HEK293 (cell line): ENCODE data around the gene ZDHHC24.

Experiments
- CTCF ChIA-PET: fragments of 350-600 bp; formaldehyde crosslinking; extraction: SDS; loops from one replicate; lab custom pipeline; 2021; ENCODE audit warnings: antibody characterized with exemption; lab: Yijun Ruan, JAX
- POLR2A ChIA-PET: fragments of 300-600 bp; formaldehyde crosslinking; extraction: SDS; loops from one replicate; lab custom pipeline; 2020; ENCODE audit warnings: antibody characterized with exemption, inconsistent platforms; lab: Yijun Ruan, JAX
- H3K27ac ChIP-seq: fragments of 200-500 bp; sonication (Bioruptor generic); 2 replicates; pipeline ENCODE4 v1.5.1; 2014; ENCODE audit warnings: low read depth, low read length, control low read depth, inconsistent platforms; ENCODE audit errors: extremely low read depth
- H3K36me3 ChIP-seq, 2 experiments: fragments of 200-500 bp in 1 of 2; sonication (Bioruptor generic) in 1 of 2; 1 replicate in 1 of 2; 2 replicates in 1 of 2; pipeline ENCODE4 v1.5.1; 2014 to 2017; ENCODE audit warnings: inconsistent platforms in 2 of 2, low read length in 2 of 2; ENCODE audit not compliant: control insufficient read depth in 2 of 2, insufficient read depth in 1 of 2
- H3K4me1 ChIP-seq: fragments of 200-500 bp; sonication (Bioruptor generic); 2 replicates; pipeline ENCODE4 v1.5.1; 2014; ENCODE audit warnings: mild to moderate bottlenecking, low read length, inconsistent platforms; ENCODE audit not compliant: control insufficient read depth, insufficient read depth
- H3K4me3 ChIP-seq: 2 replicates; pipeline ENCODE4 v1.5.1; 2011; ENCODE audit warnings: low read depth, mild to moderate bottlenecking, control low read depth, low read length, moderate library complexity
- H3K9me3 ChIP-seq: fragments of 200-500 bp; sonication (Bioruptor generic); 2 replicates; pipeline ENCODE4 v1.5.1; 2014; ENCODE audit warnings: low read depth, low read length, inconsistent platforms; ENCODE audit not compliant: control insufficient read depth, insufficient read depth
- KLF10 ChIP-seq: fragments of 450-650 bp; IDR thresholded peaks from 2 replicates; pipeline ENCODE4 v1.5.1; 2018; ENCODE audit warnings: missing biosample characterization, mild to moderate bottlenecking, missing genetic modification characterization
- KLF8 ChIP-seq: fragments of 450-650 bp; formaldehyde crosslinking; IDR thresholded peaks from 2 replicates; pipeline ENCODE4 v1.5.1; 2016; ENCODE audit warnings: missing biosample characterization, missing genetic modification characterization
- MEIS1 ChIP-seq: sonication (generic); formaldehyde crosslinking; IDR thresholded peaks from 2 replicates; pipeline ENCODE4 v1.8.1; 2022; ENCODE audit warnings: missing genetic modification reagents, mild to moderate bottlenecking, borderline replicate concordance
- PRDM1 ChIP-seq: fragments of 450-650 bp; formaldehyde crosslinking; IDR thresholded peaks from 2 replicates; pipeline ENCODE4; 2016; ENCODE audit warnings: missing biosample characterization, missing genetic modification characterization
- RBAK ChIP-seq: fragments of 450-650 bp; formaldehyde crosslinking; IDR thresholded peaks from 2 replicates; pipeline ENCODE4 v1.5.1; 2016; ENCODE audit warnings: missing biosample characterization, missing genetic modification characterization
- REST ChIP-seq: fragments of 450-650 bp; formaldehyde crosslinking; IDR thresholded peaks from 2 replicates; pipeline ENCODE4 v1.5.1; 2016; ENCODE audit warnings: missing biosample characterization, missing genetic modification characterization
- TRIM28 ChIP-seq: IDR thresholded peaks from 2 replicates; pipeline ENCODE4 v1.6.1; 2011; ENCODE audit warnings: low read length, control low read depth, borderline replicate concordance
- ZBTB10 ChIP-seq: fragments of 450-650 bp; formaldehyde crosslinking; IDR thresholded peaks from 2 replicates; pipeline ENCODE4 v1.5.1; 2016; ENCODE audit warnings: missing biosample characterization, missing genetic modification characterization
- ZBTB44 ChIP-seq: fragments of 450-650 bp; IDR thresholded peaks from 2 replicates; pipeline ENCODE4 v1.5.1; 2018; ENCODE audit warnings: missing biosample characterization, mild to moderate bottlenecking, missing genetic modification characterization
- ZNF341 ChIP-seq: fragments of 450-650 bp; formaldehyde crosslinking; IDR thresholded peaks from 2 replicates; pipeline ENCODE4; 2016; ENCODE audit warnings: low read depth, missing biosample characterization, missing genetic modification characterization
- ZNF398 ChIP-seq: fragments of 450-650 bp; formaldehyde crosslinking; IDR thresholded peaks from 2 replicates; pipeline ENCODE4 v1.5.1; 2017; ENCODE audit warnings: missing biosample characterization, missing genetic modification characterization
- ZNF449 ChIP-seq: fragments of 450-650 bp; formaldehyde crosslinking; IDR thresholded peaks from 2 replicates; pipeline ENCODE4 v1.5.1; 2017; ENCODE audit warnings: missing biosample characterization, mild to moderate bottlenecking, missing genetic modification characterization, moderate library complexity
- ZNF548 ChIP-seq: fragments of 450-650 bp; formaldehyde crosslinking; IDR thresholded peaks from 2 replicates; pipeline ENCODE4 v1.5.1; 2016; ENCODE audit warnings: missing biosample characterization, missing genetic modification characterization
- ZNF555 ChIP-seq: fragments of 450-650 bp; formaldehyde crosslinking; conservative IDR thresholded peaks from 2 replicates; pipeline ENCODE4 v1.5.1; 2017; ENCODE audit warnings: missing biosample characterization, mild to moderate bottlenecking, missing genetic modification characterization, inconsistent platforms
- ZNF558 ChIP-seq: fragments of 450-650 bp; formaldehyde crosslinking; IDR thresholded peaks from 2 replicates; pipeline ENCODE4 v1.5.1; 2016; ENCODE audit warnings: missing biosample characterization, missing genetic modification characterization
- ZNF645 ChIP-seq: fragments of 450-650 bp; formaldehyde crosslinking; IDR thresholded peaks from 2 replicates; pipeline ENCODE4; 2016; ENCODE audit warnings: missing biosample characterization, missing genetic modification characterization
- ZNF747 ChIP-seq: fragments of 450-650 bp; formaldehyde crosslinking; IDR thresholded peaks from 2 replicates; pipeline ENCODE4 v1.5.1; 2016; ENCODE audit warnings: missing biosample characterization, missing genetic modification characterization

The ZDHHC24 gene

GRCh38 chr11:66557733-66558326, 12.0 kb upstream of the ZDHHC24 start:
- Histone ChIP-seq H3K4me3 (no peak overlapping the region), H3K36me3 (no peaks in the 10 kb centered on the region), H3K27ac (no peak overlapping the region), H3K4me1 (no peaks in the 10 kb centered on the region)
- CTCF ChIA-PET = interaction anchor here (0.6 kb wide), 1 partner anchor 20 kb away, joined by 3 read pairs; no protein-coding TSS in a partner anchor
- TF ChIP-seq ZNF548 (tag by site-specific recombination) (no peak), ZNF645 (tag by site-specific recombination) (no peak), ZNF747 (tag by site-specific recombination) (no peak), KLF8 (no peak)
- TF ChIP-seq, all 188 proteins: peak for 0
- no peaks in the 10 kb centered on the region for H3K9me3 ChIP-seq
- POLR2A ChIA-PET = no interaction called here

- Histone ChIP-seq H3K4me3 (no peak overlapping the region), H3K27ac (no peak overlapping the region), H3K9me3 (no peaks in the 10 kb centered on the region), H3K4me1 (no peaks in the 10 kb centered on the region), H3K36me3 (no peaks in the 10 kb centered on the region)
- no peak for TF ChIP-seq MEIS1 (CRISPR knock-in tag)
- TF ChIP-seq TRIM28 = no peak
- TF ChIP-seq ZNF398 (tag by site-specific recombination) = no peak
- TF ChIP-seq PRDM1 = no peak
- TF ChIP-seq ZBTB44 = no peak
- no peak for TF ChIP-seq KLF10
- no peak for TF ChIP-seq RBAK (tag by site-specific recombination)
- TF ChIP-seq ZNF341 (tag by site-specific recombination) = no peak
- no peak for TF ChIP-seq ZNF555 (tag by site-specific recombination)
- TF ChIP-seq ZBTB10 (tag by site-specific recombination) = no peak
- TF ChIP-seq REST (tag by site-specific recombination) = no peak
- TF ChIP-seq ZNF449 (tag by site-specific recombination) = no peak
- no peak for TF ChIP-seq ZNF558 (tag by site-specific recombination)
- ChIA-PET CTCF (no interaction called here), POLR2A (no interaction called here)
Observed at GRCh38 chr11:66556086-66556485, 10.2 kb upstream of the ZDHHC24 start.
